ENCODE data around the gene KIAA1755.

KIAA1755 gene

DNA sequence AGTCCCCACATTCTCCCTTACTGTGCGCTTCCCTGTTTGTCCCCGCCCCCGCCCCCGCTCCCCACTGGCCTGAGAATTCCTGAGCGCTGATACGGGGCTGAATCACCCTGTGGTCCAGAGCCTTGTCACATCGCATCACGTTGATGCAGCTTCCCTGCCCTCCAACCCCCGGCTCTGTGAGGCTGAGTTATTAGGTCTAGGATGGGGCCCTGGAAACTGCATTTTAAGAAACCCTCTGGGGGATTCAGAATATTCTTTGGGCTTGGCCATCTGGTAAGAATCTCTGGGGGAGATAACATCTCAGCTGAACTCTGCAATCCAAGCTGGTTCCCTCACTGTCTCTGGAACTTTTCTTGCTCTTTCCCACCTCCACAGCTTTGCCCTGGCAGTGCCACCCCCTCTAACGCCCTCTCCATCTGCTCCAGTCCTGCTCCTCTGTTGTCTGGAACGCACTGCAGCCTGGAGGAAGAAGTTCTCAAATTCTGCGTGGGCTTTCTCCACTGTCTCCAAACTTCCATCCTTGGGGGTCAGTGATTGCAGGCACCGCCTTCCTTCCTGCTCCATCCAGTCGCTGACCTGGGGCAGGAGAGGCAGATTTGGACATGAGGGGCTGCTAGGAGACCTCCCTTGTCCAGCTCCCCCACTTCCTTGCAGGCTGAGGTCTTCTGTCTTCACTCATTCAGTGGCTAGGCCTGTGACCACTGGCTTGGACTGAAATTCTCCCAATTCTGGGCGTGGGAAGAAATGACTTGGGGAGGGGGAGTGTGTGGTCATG is 42.6 kb downstream of the KIAA1755 start:
- no peak for DNase-seq (ENCODE audit: low read depth, low spot score)

DNA sequence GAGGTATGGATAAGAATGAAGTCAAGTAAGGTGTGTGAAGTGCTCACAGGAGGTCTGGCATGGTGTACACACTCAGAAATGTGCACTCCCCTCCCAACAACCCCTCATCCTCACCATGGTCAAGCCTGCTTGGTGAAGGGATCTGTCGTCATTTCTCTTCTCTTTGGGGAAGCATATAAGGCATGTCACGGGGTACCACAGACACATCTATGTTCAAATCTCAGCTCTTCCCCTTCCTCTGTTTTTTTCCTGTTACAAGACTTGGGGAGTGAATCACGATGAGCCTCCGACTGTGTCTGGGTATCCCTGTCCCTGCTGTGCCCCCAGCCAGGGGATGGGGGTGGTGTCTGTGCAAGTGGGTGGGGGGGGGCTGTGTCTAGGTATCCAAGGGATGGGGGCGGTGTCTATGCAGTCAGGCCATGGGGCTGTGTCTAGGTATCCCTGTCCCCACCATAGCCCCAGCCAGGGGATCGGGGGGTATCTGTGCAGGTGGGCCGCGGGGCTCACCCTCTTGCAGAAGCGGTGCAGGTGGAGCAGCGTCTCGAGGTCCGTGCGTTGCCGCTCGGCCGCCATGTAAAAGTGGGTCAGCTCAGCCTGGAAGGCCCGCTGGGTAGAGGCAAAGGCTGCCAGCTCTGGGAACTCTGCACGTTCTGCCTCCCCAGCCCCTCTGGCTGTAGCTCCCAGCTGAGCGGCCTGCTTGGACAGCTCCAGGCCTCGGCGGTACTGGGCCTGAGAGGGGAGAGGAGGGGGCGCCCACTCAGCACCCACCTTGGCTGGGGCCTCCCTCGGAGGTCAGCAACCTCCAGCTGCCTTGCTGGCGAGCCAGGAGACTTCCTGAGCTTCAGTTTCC is 43.6 kb downstream of the KIAA1755 start:
- no peak for DNase-seq (ENCODE audit: low read depth, low spot score)

- no peak for DNase-seq (ENCODE audit: low read depth, low spot score)
Measured at GRCh38 chr20:38216201-38216600, 44.3 kb downstream of the KIAA1755 start.

GRCh38 chr20:38215194-38216182 is 45.0 kb downstream of the KIAA1755 start:
- DNase-seq (ENCODE audit: low read depth, low spot score): no peak

GRCh38 chr20:38214256-38215193 is 46.0 kb downstream of the KIAA1755 start:
- DNase-seq (ENCODE audit: low read depth, low spot score): no peak

DNA sequence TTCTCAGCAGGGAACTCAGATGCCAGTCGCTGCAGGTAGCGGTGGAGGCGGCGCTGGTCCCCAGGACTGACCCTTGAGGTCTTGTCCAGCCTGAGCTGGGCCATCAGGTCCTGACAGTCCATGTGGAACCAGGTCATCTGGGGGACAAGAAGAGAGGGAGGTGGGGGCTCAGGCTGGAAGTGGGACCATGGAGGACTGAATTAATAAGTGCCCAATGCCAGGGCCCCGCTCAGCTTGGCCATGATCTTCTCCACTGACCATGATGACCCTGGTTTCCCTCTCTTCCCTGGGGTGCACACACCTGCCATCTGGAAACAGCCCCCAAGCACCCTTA is 47.0 kb downstream of the KIAA1755 start:
- no peak for DNase-seq (ENCODE audit: low read depth, low spot score)

- no peak for DNase-seq (ENCODE audit: low read depth, low spot score)
Measured at GRCh38 chr20:38212806-38213606, 47.5 kb downstream of the KIAA1755 start.

GRCh38 chr20:38211200-38212097 is 49.1 kb downstream of the KIAA1755 start:
- no peak for DNase-seq (ENCODE audit: low read depth, low spot score)

- no peak for DNase-seq (ENCODE audit: low read depth, low spot score)
Measured at GRCh38 chr20:38210741-38211140, 49.8 kb downstream of the KIAA1755 start.

- DNase-seq (ENCODE audit: low read depth, low spot score): no peak
Measured at GRCh38 chr20:38209736-38210405, 50.7 kb downstream of the KIAA1755 start.

GRCh38 chr20:38209054-38209675 is 51.4 kb downstream of the KIAA1755 start:
- no peak for DNase-seq (ENCODE audit: low read depth, low spot score)

DNA sequence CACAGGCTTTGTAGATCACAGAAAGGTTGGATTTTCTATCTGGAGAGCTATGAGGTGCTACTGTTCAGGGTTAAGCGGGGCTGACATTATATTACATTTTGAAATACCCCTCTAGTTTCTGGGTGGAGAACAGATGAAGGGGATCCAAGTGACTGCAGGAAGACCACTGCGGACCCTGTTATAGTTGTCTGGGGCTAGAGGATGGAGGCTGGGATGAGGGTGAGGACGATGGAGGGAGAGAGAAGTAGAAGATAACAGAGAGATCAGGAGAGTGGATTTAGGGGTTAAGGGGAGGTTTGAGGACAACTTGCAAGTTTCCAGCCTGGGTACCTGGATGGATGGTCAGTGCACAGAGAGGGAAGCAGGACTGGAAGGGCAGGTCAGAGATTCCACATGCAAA is 52.0 kb downstream of the KIAA1755 start:
- DNase-seq (ENCODE audit: low read depth, low spot score): no peak

- DNase-seq (ENCODE audit: low read depth, low spot score): no peak
Measured at GRCh38 chr20:38208088-38208487, 52.4 kb downstream of the KIAA1755 start.

DNA sequence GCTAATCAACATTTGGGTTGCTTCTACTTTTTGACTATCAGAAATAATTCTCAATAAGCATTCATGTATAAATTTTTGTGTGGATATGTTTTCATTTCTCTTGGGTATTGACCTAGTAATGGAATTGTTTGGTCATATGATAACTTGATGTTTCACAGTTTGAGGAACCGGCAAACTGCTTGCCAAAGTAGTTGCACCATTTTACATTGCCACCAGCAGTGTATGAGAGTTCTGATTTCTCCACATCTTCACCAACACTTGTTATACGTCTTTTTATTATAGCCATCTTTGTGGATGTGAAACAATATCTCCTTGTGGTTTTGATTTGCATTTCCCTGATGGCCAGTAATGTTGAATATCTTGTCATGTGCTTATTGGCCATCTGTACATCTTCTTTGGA is 52.9 kb downstream of the KIAA1755 start:
- DNase-seq (ENCODE audit: low read depth, low spot score): no peak

GRCh38 chr20:38205001-38205400 is 55.5 kb downstream of the KIAA1755 start:
- no peak for DNase-seq (ENCODE audit: low read depth, low spot score)

- DNase-seq (ENCODE audit: low read depth, low spot score): no peak
Measured at GRCh38 chr20:38203981-38204357, 56.6 kb downstream of the KIAA1755 start.

GRCh38 chr20:38203337-38203980 is 57.1 kb downstream of the KIAA1755 start:
- no peak for DNase-seq (ENCODE audit: low read depth, low spot score)

- DNase-seq (ENCODE audit: low read depth, low spot score): no peak
Measured at GRCh38 chr20:38202982-38203293, 57.6 kb downstream of the KIAA1755 start.
